Suprapubic skin (tissue), 3 donors: Measurements from ENCODE around the gene ESPL1.

Experiments used
- CTCF ChIP-seq, 2 donors: fragments of 200-600 bp in 1 of 2; fragments of 450-650 bp in 1 of 2; sonication (generic) in 1 of 2; IDR thresholded peaks; one replicate each; pipeline ENCODE4 v1.5.1; 2016 to 2019; ENCODE audit warnings: antibody characterized with exemption in 2 of 2, mild to moderate bottlenecking in 1 of 2, moderate library complexity in 1 of 2
- POLR2AphosphoS5 ChIP-seq, 3 donors: sonication (generic); formaldehyde crosslinking; IDR thresholded peaks; one replicate each; pipeline ENCODE4 v1.6.1; 2017; ENCODE audit warnings: antibody characterized with exemption in 3 of 3

- TF ChIP-seq CTCF (IDR thresholded peaks at IDR 0.05) (no peak), POLR2AphosphoS5 (IDR thresholded peaks at IDR 0.05) (no peak)
Measured at GRCh38 chr12:53268630-53269562, 797 bp downstream of the ESPL1 start.
